H1 (cell line): ENCODE measurements around the gene SCMH1. TPM values are rescaled to one million over a fixed set of nuclear protein-coding genes. Genes with fewer than 3 reads are reported as not detected.
A peak's percentile ranks its signal among the peaks of the same experiment; 100 is the strongest.

Experiments used
- CTCF ChIA-PET: fragments of 300-600 bp; sonication (Branson Sonifier 250); formaldehyde crosslinking; loops from one replicate; lab custom pipeline; 2021; ENCODE audit not compliant: partially characterized antibody; lab: Charles Lee
- POLR2A ChIA-PET: fragments of 300-600 bp; sonication (Branson Sonifier 250); formaldehyde crosslinking; loops from one replicate; lab custom pipeline; 2021; ENCODE audit warnings: inconsistent platforms; ENCODE audit not compliant: partially characterized antibody; lab: Charles Lee
- DNase-seq, 2 experiments: peaks; one replicate each; pipeline versions ENCODE4 v3.0.0 to v3.0.0-alpha.2; 2010 to 2022; ENCODE audit warnings: low spot score in 2 of 2, low read depth in 1 of 2, mixed read lengths in 1 of 2
- FAIRE-seq: peaks from 2 replicates; lab custom pipeline; 2011; peaks lifted over from hg19 to GRCh38; lab: Jason Lieb, UNC
- H2AFZ ChIP-seq: 2 replicates; pipeline ENCODE4 v1.8.1; 2012; ENCODE audit warnings: low read length, inconsistent platforms
- H2AK5ac ChIP-seq: 2 replicates; pipeline ENCODE4 v1.6.1; 2013; ENCODE audit warnings: low read depth, low read length
- H2BK120ac ChIP-seq: replicated peaks from 2 replicates; pipeline ENCODE3; 2013; ENCODE audit warnings: low read depth, low read length, inconsistent platforms
- H2BK12ac ChIP-seq: 2 replicates; pipeline ENCODE4 v1.6.1; 2013; ENCODE audit warnings: low read depth, low read length
- H2BK15ac ChIP-seq: 2 replicates; pipeline ENCODE4 v1.6.1; 2013; ENCODE audit warnings: low read length
- H2BK20ac ChIP-seq: 2 replicates; pipeline ENCODE4 v1.6.1; 2013; ENCODE audit warnings: low read length
- H2BK5ac ChIP-seq: 2 replicates; pipeline ENCODE4 v1.6.1; 2013; ENCODE audit warnings: low read depth, low read length
- H3K14ac ChIP-seq: 2 replicates; pipeline ENCODE4 v1.6.1; 2013; ENCODE audit warnings: inconsistent platforms; ENCODE audit not compliant: insufficient read length
- H3K18ac ChIP-seq: 2 replicates; pipeline ENCODE4 v1.6.1; 2013; ENCODE audit warnings: low read length; ENCODE audit errors: extremely low read depth
- H3K23ac ChIP-seq: 2 replicates; pipeline ENCODE4 v1.6.1; 2013; ENCODE audit warnings: inconsistent platforms; ENCODE audit not compliant: insufficient read length
- H3K23me2 ChIP-seq: 2 replicates; pipeline ENCODE4 v1.6.1; 2013; ENCODE audit warnings: low read depth, low read length
- H3K27ac ChIP-seq: 2 replicates; pipeline ENCODE4 v1.6.1; 2011; ENCODE audit warnings: low read depth, low read length, inconsistent platforms
- H3K27me3 ChIP-seq, 4 experiments: replicated peaks in 1 of 4; 1 replicate in 1 of 4; 2 replicates in 3 of 4; pipeline versions ENCODE4 v1.6.1 to v1.8.1; 2011 to 2013; ENCODE audit warnings: low read length in 3 of 4, mild to moderate bottlenecking in 3 of 4, inconsistent platforms in 2 of 4, mixed read lengths in 2 of 4, moderate library complexity in 1 of 4; ENCODE audit not compliant: control insufficient read depth in 3 of 4, insufficient read depth in 3 of 4; ENCODE audit errors: extremely low read depth in 1 of 4
- H3K36me3 ChIP-seq, 4 experiments: 2 replicates each; pipeline versions ENCODE4 v1.6.1 to v1.8.1; 2011 to 2013; ENCODE audit warnings: mild to moderate bottlenecking in 4 of 4, low read length in 3 of 4, moderate library complexity in 2 of 4, control low read depth in 1 of 4, inconsistent platforms in 1 of 4; ENCODE audit not compliant: insufficient read depth in 4 of 4, control insufficient read depth in 2 of 4
- H3K4ac ChIP-seq: replicated peaks from 2 replicates; pipeline ENCODE3; 2013; ENCODE audit warnings: low read length, low read depth, mixed read lengths, inconsistent platforms; ENCODE audit not compliant: insufficient read length
- H3K4me1 ChIP-seq, 4 experiments: replicated peaks in 1 of 4; 1 replicate in 1 of 4; 2 replicates in 3 of 4; pipeline versions ENCODE4 v1.6.1 to v1.8.1; 2011 to 2013; ENCODE audit warnings: low read length in 3 of 4, inconsistent platforms in 2 of 4, mixed read lengths in 1 of 4; ENCODE audit not compliant: insufficient read depth in 4 of 4, control insufficient read depth in 3 of 4
- H3K4me2 ChIP-seq, 2 experiments: 2 replicates each; pipeline versions ENCODE4 v1.6.1 to v1.8.1; 2011 to 2013; ENCODE audit warnings: low read depth in 2 of 2, low read length in 2 of 2, control low read depth in 1 of 2, inconsistent platforms in 1 of 2, mild to moderate bottlenecking in 1 of 2; ENCODE audit not compliant: insufficient read depth in 1 of 2
- H3K4me3 ChIP-seq, 4 experiments: fragments of 200-600, 300-600 bp in 1 of 4; sonication (generic), shearing (Covaris generic), sonication (Bioruptor Twin) in 1 of 4; 2 replicates each; pipeline versions ENCODE4 v1.5.1 to v1.8.1; 2011 to 2016; ENCODE audit warnings: low read length in 4 of 4, low read depth in 3 of 4, control low read depth in 2 of 4, inconsistent platforms in 2 of 4, mild to moderate bottlenecking in 2 of 4, mixed read lengths in 1 of 4, moderate library complexity in 1 of 4; ENCODE audit not compliant: insufficient read depth in 2 of 4; ENCODE audit errors: extremely low read depth in 1 of 4
- H3K56ac ChIP-seq: replicated peaks from 2 replicates; pipeline ENCODE3; 2013; ENCODE audit warnings: low read depth, mild to moderate bottlenecking, mixed read lengths, low read length, inconsistent platforms; ENCODE audit not compliant: insufficient read length
- H3K79me1 ChIP-seq: 2 replicates; pipeline ENCODE4 v1.6.1; 2013; ENCODE audit warnings: low read depth, low read length, control low read depth
- H3K79me2 ChIP-seq, 2 experiments: 2 replicates each; pipeline versions ENCODE4 v1.6.1 to v1.8.1; 2012 to 2013; ENCODE audit warnings: low read length in 2 of 2, mild to moderate bottlenecking in 2 of 2, inconsistent platforms in 1 of 2; ENCODE audit not compliant: insufficient read depth in 2 of 2, control insufficient read depth in 1 of 2
- H3K9ac ChIP-seq, 4 experiments: replicated peaks in 1 of 4; 1 replicate in 1 of 4; 2 replicates in 3 of 4; pipeline versions ENCODE4 v1.6.1 to v1.8.1; 2011 to 2013; ENCODE audit warnings: low read depth in 3 of 4, low read length in 3 of 4, control low read depth in 2 of 4, mild to moderate bottlenecking in 2 of 4, moderate library complexity in 2 of 4, inconsistent platforms in 1 of 4; ENCODE audit errors: extremely low read depth in 1 of 4
- H3K9me3 ChIP-seq, 2 experiments: 2 replicates each; pipeline versions ENCODE4 v1.6.1 to v1.8.1; 2012 to 2013; ENCODE audit warnings: mild to moderate bottlenecking in 2 of 2, moderate library complexity in 2 of 2, control low read depth in 1 of 2, inconsistent platforms in 1 of 2, low read depth in 1 of 2, low read length in 1 of 2, mixed read lengths in 1 of 2; ENCODE audit not compliant: insufficient read depth in 2 of 2
- H4K20me1 ChIP-seq, 2 experiments: replicated peaks in 1 of 2; 2 replicates each; pipeline versions ENCODE3 to v1.8.1; 2011 to 2013; ENCODE audit warnings: inconsistent platforms in 2 of 2, low read length in 2 of 2, mild to moderate bottlenecking in 1 of 2; ENCODE audit not compliant: insufficient read depth in 2 of 2, control insufficient read depth in 1 of 2
- H4K5ac ChIP-seq: 2 replicates; pipeline ENCODE4 v1.6.1; 2013; ENCODE audit warnings: low read length, low read depth, mixed read lengths, inconsistent platforms; ENCODE audit not compliant: insufficient read length
- H4K8ac ChIP-seq: 2 replicates; pipeline ENCODE4 v1.8.0; 2013; ENCODE audit warnings: mild to moderate bottlenecking, moderate library complexity, low read length, inconsistent platforms; ENCODE audit not compliant: insufficient read depth; ENCODE audit errors: extremely low read depth
- H4K91ac ChIP-seq: replicated peaks from 2 replicates; pipeline ENCODE3; 2013; ENCODE audit warnings: low read length, mixed read lengths, inconsistent platforms; ENCODE audit not compliant: insufficient read length
- CTCF ChIP-seq, 3 experiments: IDR thresholded peaks; 1 replicate in 2 of 3; 2 replicates in 1 of 3; pipeline versions ENCODE4 v1.5.1 to v1.6.1; 2011; ENCODE audit warnings: low read length in 3 of 3, mild to moderate bottlenecking in 3 of 3, inconsistent platforms in 2 of 3, low read depth in 1 of 3, moderate library complexity in 1 of 3; ENCODE audit not compliant: insufficient read depth in 1 of 3; ENCODE audit errors: control extremely low read depth in 1 of 3
- RAD21 ChIP-seq, 2 experiments: IDR thresholded peaks in 1 of 2; conservative IDR thresholded peaks in 1 of 2; 2 replicates each; pipeline ENCODE4 v1.6.1; 2011; ENCODE audit warnings: low read depth in 2 of 2, low read length in 2 of 2, improper control_type of control experiment in 1 of 2, inconsistent platforms in 1 of 2, mild to moderate bottlenecking in 1 of 2, moderate library complexity in 1 of 2
- SRF ChIP-seq: IDR thresholded peaks from 2 replicates; pipeline ENCODE4 v1.6.1; 2011; ENCODE audit warnings: mild to moderate bottlenecking, low read depth, low read length, moderate library complexity
- ZNF274 ChIP-seq: IDR thresholded peaks from 2 replicates; pipeline ENCODE4 v1.7.0; 2012; ENCODE audit warnings: low read length, borderline replicate concordance; ENCODE audit errors: extremely low read depth
- WGBS, 2 experiments: shearing (Covaris generic) in 1 of 2; methylation state at CpG; one replicate each; pipeline versions ENCODE4 v1.1.6 to v1.1.7; 2013 to 2015; ENCODE audit warnings: low lambda C conversion rate in 2 of 2, mixed read lengths in 2 of 2, inconsistent platforms in 1 of 2, low coverage in 1 of 2, missing lambda C conversion rate in 1 of 2; ENCODE audit not compliant: insufficient replicate concordance in 2 of 2, insufficient coverage in 1 of 2, insufficient read length in 1 of 2; ENCODE audit errors: extremely low coverage in 1 of 2, missing lambda C conversion rate in 1 of 2; 5-methylcytosine and 5-hydroxymethylcytosine counted together
- polyA plus RNA-seq, 7 experiments: library from polyadenylated mRNA; depleted of rRNA in 3 of 7; stranded (reverse) in 5 of 7; unstranded in 2 of 7; fragments of >200 nt in 5 of 7; fragments of 200-250 nt in 2 of 7; gene quantifications; 1 replicate in 5 of 7; 2 replicates in 1 of 7; 4 replicates in 1 of 7; pipeline versions ENCODE4 v1.2.1 to v1.2.3, GENCODE V29; 2011 to 2013; ENCODE audit warnings: missing spikeins in 2 of 7, mixed read lengths in 2 of 7
- total RNA-seq: library from RNA; stranded (reverse); fragmentation: NEBNext Ultra II Directional; extraction: Animal tissue kit (Norgen Biotek cat#: 25700); gene quantifications from 2 replicates; pipeline ENCODE4 v1.2.1, GENCODE V29; 2021

Gene SCMH1
- total and polyA plus RNA-seq, 2 of the 8 experiments (the other 6 are each of a cell fraction or from before 2014, with no cell fraction given), result 16.6 to 30.7 TPM

- no peak overlapping the region for H3K9ac ChIP-seq
- no peak overlapping the region for H3K56ac ChIP-seq
- peaks cover 0 to 7% (median 4%) of the 10 kb centered on the region in 4 experiments; a peak in 4 of 7 replicates for H3K4me1 ChIP-seq
- no peak overlapping the region for H3K14ac ChIP-seq
- peaks cover 0 to 7% (median 4%) of the 10 kb centered on the region in 4 experiments; a peak in 3 of 8 replicates for H3K36me3 ChIP-seq
- H3K9me3 ChIP-seq, result no peaks in the 10 kb centered on the region
- TF ChIP-seq RAD21 (IDR thresholded peaks at IDR 0.05 in 1 of 2, conservative IDR thresholded peaks at IDR 0.05 in 1 of 2; ENCODE audit: low read depth in 2 of 2, low read length in 2 of 2), result peak; percentile 21 to 40; a peak in 3 of 4 replicates
- TF ChIP-seq ZNF274, result no peak
- peak; percentile 19 to 46 (median 43); a peak in 3 of 4 replicates for TF ChIP-seq CTCF (IDR thresholded peaks at IDR 0.05; ENCODE audit: control extremely low read depth in 1 of 3, insufficient read depth in 1 of 3, low read depth in 1 of 3, low read length in 3 of 3)
- no peak for TF ChIP-seq SRF
- CTCF ChIA-PET, result interaction anchor here (0.6 to 4.1 kb wide), 12 partner anchors 8 to 230 kb away, joined by 3 to 20 read pairs (median 4); no protein-coding TSS in a partner anchor
- H3K23me2 ChIP-seq, result no peaks in the 10 kb centered on the region
- peaks cover 4 to 6% of the 10 kb centered on the region in 2 experiments for H4K20me1 ChIP-seq
- FAIRE-seq, result no peak
- no peak overlapping the region for H4K91ac ChIP-seq
- no peak overlapping the region for H2AK5ac ChIP-seq
- no peak overlapping the region for H3K18ac ChIP-seq
- no peak for DNase-seq
- 86% methylated on average over 5 of the region's 5 CpGs; no CpG with 5 or more reads in 1 of the 2 experiments for WGBS, 2 experiments
- H4K8ac ChIP-seq, result no peak overlapping the region
- H2BK120ac ChIP-seq, result no peak overlapping the region
- no peaks in the 10 kb centered on the region for H3K79me2 ChIP-seq
- 0 out of 2 replicates have a peak overlapping the region, but pooled peaks have one; percentile 9 for H2BK12ac ChIP-seq
- no peak overlapping the region for H4K5ac ChIP-seq
- no peak overlapping the region for H3K23ac ChIP-seq
- no peaks in the 10 kb centered on the region for H3K79me1 ChIP-seq
- no peak overlapping the region for H2AFZ ChIP-seq
- no peak overlapping the region for H3K4me3 ChIP-seq
- H3K27me3 ChIP-seq, result peaks cover 0 to 13% (median 6%) of the 10 kb centered on the region in 4 experiments; a peak in 5 of 7 replicates
- no peak overlapping the region for H2BK5ac ChIP-seq
- H3K4me2 ChIP-seq, result no peak overlapping the region
- POLR2A ChIA-PET, result interaction anchor here (1.1 to 3.2 kb wide), 9 partner anchors 7 to 57 kb away, joined by 3 to 17 read pairs (median 7); partner anchors contain the start of gene CTPS1
- no peak overlapping the region for H2BK15ac ChIP-seq
- H2BK20ac ChIP-seq, result no peak overlapping the region
- no peak overlapping the region for H3K4ac ChIP-seq
- H3K27ac ChIP-seq, result no peak overlapping the region
These were observed 218.7 kb downstream of the SCMH1 start for GRCh38 chr1:41023279-41023990.
